HG03103 (cell line): ENCODE results near the gene PRPH2.

Source experiments
- ATAC-seq: cut with Tn5 transposase; IDR thresholded peaks from one replicate; pipeline ENCODE4 v1.9.1; 2021; ENCODE audit warnings: low read depth; ENCODE audit not compliant: unreplicated experiment

Gene PRPH2

DNA sequence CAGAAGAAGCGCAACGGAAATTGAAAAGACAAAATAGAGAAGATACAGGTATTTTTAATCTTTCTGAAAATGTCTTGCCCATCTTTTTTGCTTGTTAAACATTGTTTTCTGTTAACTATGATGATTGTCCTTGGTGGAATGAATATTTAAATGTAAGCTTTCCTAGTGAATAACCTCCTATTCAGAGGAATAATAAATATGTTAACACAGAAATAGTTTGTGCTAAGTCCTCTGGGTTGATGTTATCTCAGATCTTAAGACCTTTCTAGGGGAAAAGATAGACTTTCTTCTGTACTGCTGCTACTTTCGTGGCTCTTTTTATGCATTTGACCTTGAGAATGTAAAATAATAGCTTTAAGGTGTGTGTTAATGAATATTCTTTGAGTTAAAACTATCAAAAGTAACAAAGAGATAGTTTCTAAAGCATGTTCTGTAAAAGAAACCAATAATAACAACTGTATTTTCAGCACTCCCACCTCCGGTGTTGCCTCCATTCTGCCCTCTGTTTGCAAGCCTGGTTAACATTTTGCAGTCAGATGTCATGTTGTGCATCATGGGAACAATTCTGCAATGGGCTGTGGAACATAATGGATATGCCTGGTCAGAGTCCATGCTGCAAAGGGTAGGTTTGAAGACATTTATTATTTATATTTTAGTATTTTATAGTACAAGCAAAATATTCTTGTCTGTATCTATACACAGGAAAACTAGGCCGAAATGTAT lies 70.2 kb downstream of the PRPH2 start:
- ATAC-seq, result no peak
